Upper lobe of left lung (tissue), 4 donors: Measurements from ENCODE around the gene SURF4.

Source experiments
- CTCF ChIP-seq, 6 experiments: fragments of 450-650 bp in 4 of 6; fragments of 200-600 bp in 2 of 6; sonication (generic) in 2 of 6; IDR thresholded peaks; one replicate each; pipeline ENCODE4 v1.5.1; 2016 to 2019; ENCODE audit warnings: antibody characterized with exemption in 6 of 6
- EP300 ChIP-seq, 4 donors: sonication (generic); formaldehyde crosslinking; IDR thresholded peaks; one replicate each; pipeline ENCODE4 v1.5.1; 2017; ENCODE audit warnings: antibody characterized with exemption in 4 of 4, control low read depth in 2 of 4
- POLR2A ChIP-seq, 4 donors: fragments of 450-650 bp; IDR thresholded peaks; one replicate each; pipeline ENCODE4 v1.5.1; 2016 to 2017; ENCODE audit warnings: antibody characterized with exemption in 4 of 4, mild to moderate bottlenecking in 2 of 4

DNA sequence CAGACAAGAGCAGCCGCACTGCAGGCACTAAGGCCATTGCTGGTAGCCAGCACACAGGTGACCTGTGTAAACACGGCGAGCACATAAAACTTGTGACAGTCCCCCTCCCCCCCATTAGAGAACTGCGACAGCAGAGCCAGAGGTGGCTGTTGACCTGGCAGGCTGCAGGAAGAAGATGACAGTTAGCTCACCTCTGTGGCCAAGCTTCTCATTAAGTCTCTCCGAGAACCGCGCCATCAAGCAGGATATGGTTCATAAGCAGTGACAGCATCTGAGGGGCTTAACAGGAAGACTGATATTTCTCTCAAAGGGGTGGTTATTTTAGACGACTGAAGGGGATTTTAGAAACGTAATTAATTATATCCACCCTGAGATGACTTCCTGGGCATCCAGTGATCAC lies 5.2 kb downstream of the SURF4 start:
- TF ChIP-seq POLR2A (IDR thresholded peaks at IDR 0.05) (peak in 1 of 4 donors; percentile 6), CTCF (IDR thresholded peaks at IDR 0.05) (no peak), EP300 (IDR thresholded peaks at IDR 0.05) (no peak)
